Measurements from ENCODE around the gene FASTKD3.

FASTKD3 gene

GRCh38 chr5:7849681-7850394 is 19.0 kb downstream of the FASTKD3 start:
- DNase-seq: peak; percentile 81 to 83

- no peak for DNase-seq
These were observed 20.5 kb downstream of the FASTKD3 start for GRCh38 chr5:7848296-7848695.

- no peak for DNase-seq
These were observed 22.5 kb downstream of the FASTKD3 start for GRCh38 chr5:7846327-7846726.

- no peak for DNase-seq
These were observed 23.3 kb downstream of the FASTKD3 start for GRCh38 chr5:7845557-7845956.

GRCh38 chr5:7844901-7845300 is 23.9 kb downstream of the FASTKD3 start:
- DNase-seq: no peak

GRCh38 chr5:7842531-7842930 is 26.3 kb downstream of the FASTKD3 start:
- DNase-seq: no peak

GRCh38 chr5:7837403-7837802 is 31.4 kb downstream of the FASTKD3 start:
- no peak for DNase-seq

GRCh38 chr5:7834982-7835381 is 33.8 kb downstream of the FASTKD3 start:
- DNase-seq: no peak

GRCh38 chr5:7828269-7828668 is 40.6 kb downstream of the FASTKD3 start:
- no peak for DNase-seq

- DNase-seq: no peak
These were observed 41.2 kb downstream of the FASTKD3 start for GRCh38 chr5:7827610-7828009.

GRCh38 chr5:7825630-7826029 is 43.2 kb downstream of the FASTKD3 start:
- DNase-seq: no peak

GRCh38 chr5:7824995-7825394 is 43.8 kb downstream of the FASTKD3 start:
- no peak for DNase-seq

- DNase-seq: no peak
These were observed 45.2 kb downstream of the FASTKD3 start for GRCh38 chr5:7823594-7823993.

GRCh38 chr5:7822449-7822848 is 46.4 kb downstream of the FASTKD3 start:
- no peak for DNase-seq

GRCh38 chr5:7816535-7816901 is 52.3 kb downstream of the FASTKD3 start:
- no peak for DNase-seq

- peak; percentile 77 to 82 for DNase-seq
These were observed 52.8 kb downstream of the FASTKD3 start for GRCh38 chr5:7815892-7816534.

GRCh38 chr5:7814816-7815215 is 54.0 kb downstream of the FASTKD3 start:
- no peak for DNase-seq

- DNase-seq: no peak
These were observed 55.3 kb downstream of the FASTKD3 start for GRCh38 chr5:7813576-7813975.

- DNase-seq: no peak
These were observed 55.8 kb downstream of the FASTKD3 start for GRCh38 chr5:7813007-7813406.

- no peak for DNase-seq
These were observed 57.1 kb downstream of the FASTKD3 start for GRCh38 chr5:7811715-7812114.
